Neural progenitor cell (in vitro differentiated cells): ENCODE results near the gene PGM5.

Source experiments
- EZH2 ChIP-seq: fragments of 200-600 bp; sonication (generic); IDR thresholded peaks from 2 replicates; pipeline ENCODE4 v1.6.1; 2017; ENCODE audit warnings: antibody characterized with exemption, mild to moderate bottlenecking, moderate library complexity
- EZH2phosphoT487 ChIP-seq: fragments of 200-600 bp; sonication (generic); IDR thresholded peaks from 2 replicates; pipeline ENCODE4 v1.6.1; 2017; ENCODE audit warnings: antibody characterized with exemption
- TF ChIP-seq, protein P1 (sequence below): fragments of 200-600 bp; sonication (generic); IDR thresholded peaks from 2 replicates; pipeline ENCODE4 v1.5.1; 2017; ENCODE audit warnings: antibody characterized with exemption, mild to moderate bottlenecking

DNA sequence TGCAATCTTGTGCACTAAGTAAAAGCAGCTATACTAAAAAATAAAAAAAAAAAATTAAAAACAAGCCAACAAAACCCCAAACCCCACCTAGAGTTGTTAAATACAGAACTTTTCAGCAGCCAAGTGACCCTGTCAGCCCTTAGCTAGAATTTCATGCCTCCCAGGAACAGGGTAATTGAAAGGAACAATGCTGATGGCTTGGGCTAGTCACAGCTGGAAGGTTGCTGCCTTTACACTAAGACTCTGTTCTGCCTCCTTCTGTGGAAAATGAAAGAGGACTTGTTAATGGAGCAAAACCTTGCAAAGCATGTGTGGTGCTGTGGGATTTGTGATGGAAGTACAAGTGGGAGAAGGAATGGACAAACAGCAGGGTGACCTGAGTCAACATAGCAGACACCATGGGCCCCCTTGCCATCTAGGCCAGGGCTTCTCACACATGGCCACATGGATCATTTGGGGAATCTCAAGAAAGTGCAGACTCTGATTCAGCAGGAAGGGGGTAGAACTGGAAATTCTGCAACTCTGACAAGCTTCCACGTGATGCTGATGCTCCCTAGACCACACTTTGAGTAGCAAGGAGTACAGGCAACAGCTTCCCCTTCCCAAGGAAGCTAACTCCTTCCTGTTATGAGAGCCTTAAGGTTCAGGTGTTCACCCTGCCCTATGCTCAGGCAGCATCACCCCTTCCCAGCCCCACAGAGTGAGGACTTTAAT lies 199.2 kb downstream of the PGM5 start:
- TF ChIP-seq, protein P1, sequence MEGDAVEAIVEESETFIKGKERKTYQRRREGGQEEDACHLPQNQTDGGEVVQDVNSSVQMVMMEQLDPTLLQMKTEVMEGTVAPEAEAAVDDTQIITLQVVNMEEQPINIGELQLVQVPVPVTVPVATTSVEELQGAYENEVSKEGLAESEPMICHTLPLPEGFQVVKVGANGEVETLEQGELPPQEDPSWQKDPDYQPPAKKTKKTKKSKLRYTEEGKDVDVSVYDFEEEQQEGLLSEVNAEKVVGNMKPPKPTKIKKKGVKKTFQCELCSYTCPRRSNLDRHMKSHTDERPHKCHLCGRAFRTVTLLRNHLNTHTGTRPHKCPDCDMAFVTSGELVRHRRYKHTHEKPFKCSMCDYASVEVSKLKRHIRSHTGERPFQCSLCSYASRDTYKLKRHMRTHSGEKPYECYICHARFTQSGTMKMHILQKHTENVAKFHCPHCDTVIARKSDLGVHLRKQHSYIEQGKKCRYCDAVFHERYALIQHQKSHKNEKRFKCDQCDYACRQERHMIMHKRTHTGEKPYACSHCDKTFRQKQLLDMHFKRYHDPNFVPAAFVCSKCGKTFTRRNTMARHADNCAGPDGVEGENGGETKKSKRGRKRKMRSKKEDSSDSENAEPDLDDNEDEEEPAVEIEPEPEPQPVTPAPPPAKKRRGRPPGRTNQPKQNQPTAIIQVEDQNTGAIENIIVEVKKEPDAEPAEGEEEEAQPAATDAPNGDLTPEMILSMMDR: no peak
- TF ChIP-seq EZH2phosphoT487 (no peak), EZH2 (no peak)
